Hematopoietic multipotent progenitor cell (in vitro differentiated cells): ENCODE data around the gene PPP1R16B. TPM values are rescaled to one million over a fixed set of nuclear protein-coding genes. Genes with fewer than 3 reads are reported as not detected.
"Not testable (repeated sequence)": the region's sequence is repeated elsewhere in the genome, so short reads cannot be mapped to it uniquely, and the experiment has no call there.

ENCODE experiments used
- DNase-seq, 3 donors: peaks; one replicate each; pipeline ENCODE4 v3.0.0-alpha.2; 2011 to 2015; ENCODE audit warnings: low read depth in 2 of 3, low spot score in 2 of 3
- total RNA-seq: library from RNA; depleted of rRNA; stranded (reverse); fragments of >200 nt; gene quantifications from one replicate; pipeline ENCODE4 v1.2.3, GENCODE V29; 2012

PPP1R16B gene
- total RNA-seq, 1 donor = 10.8 TPM

DNA sequence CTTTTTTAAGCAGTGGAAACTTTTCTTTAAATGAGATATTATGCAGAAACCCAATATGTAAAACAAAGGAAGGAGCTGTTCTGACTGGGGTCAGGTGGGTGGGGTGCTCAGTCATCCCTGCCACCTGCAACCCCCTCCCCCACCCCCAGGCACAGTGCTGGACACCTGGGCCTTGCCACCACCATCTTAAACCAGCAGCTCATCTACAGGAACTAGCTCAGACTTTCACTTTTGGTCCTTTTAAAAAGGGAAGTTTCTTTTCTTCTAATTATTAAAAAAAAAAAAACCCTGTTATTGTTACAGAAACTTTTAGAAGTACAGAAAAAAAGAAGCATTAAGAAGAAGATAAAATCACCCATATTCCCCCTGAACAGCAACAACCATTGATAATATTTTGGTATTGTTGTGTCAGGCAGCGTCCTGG, 37.1 kb downstream of the PPP1R16B start:
- DNase-seq = peak in 2 of 3 donors; percentile 80 to 91

DNA sequence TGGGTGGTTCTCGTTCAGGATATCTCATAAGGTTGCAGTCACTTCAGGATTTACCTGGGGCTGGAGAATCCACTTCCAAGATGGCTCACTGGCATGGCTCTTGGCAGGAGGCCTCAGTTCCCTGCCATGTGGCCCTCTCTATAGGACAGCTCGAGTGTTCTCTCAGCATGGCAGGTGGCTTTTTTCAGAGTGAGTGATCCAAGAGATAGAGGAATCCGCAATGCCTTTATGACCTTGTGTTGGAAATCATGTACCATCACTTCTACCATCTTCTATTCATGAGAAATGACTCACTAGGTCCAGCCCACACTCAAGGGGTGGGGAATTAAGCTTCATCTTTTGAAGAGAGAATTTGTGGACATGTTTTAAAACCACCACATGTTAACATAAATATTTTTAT, 37.8 kb downstream of the PPP1R16B start:
- no peak for DNase-seq

DNA sequence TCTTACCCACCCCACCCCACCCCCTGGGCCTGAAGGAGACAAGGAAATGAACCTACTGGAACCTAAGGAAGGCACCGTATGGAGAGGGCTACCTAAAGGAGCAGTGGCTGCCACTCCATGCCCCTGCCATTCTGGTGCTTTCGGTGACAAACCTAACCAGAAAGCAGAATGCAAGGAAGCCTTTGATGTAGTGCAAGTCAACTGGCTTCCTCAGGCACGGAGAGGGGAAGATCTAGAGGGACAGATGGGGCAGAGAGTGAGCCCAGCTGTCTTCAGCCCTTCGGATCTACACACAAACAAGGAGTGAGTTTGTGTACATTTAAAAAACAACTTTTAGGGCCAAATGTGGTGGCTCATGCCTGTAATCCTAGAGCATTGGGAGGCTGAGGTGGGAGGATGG, 39.5 kb downstream of the PPP1R16B start:
- DNase-seq = no peak

DNA sequence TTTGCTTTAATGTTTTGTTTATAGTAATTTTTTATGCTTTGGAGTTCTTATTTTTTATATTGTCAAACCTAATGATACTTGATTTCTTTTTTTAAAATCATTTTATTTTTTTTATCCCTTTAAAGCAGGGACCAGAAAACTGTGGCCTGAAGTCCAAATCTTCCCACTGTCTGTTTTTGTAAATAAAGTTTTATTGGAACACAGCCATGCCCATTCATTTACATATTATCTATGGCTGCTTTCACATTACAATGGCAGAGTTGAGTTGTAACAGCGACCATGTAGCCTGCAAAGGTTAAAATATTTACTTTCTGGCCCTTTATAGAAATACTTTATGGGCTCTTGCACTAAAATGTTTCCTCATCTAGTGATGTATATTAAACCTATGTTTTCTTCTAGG, 42.3 kb downstream of the PPP1R16B start:
- no peak for DNase-seq

- DNase-seq = no peak
Observed at GRCh38 chr20:38853759-38854158, 48.3 kb downstream of the PPP1R16B start.

DNA sequence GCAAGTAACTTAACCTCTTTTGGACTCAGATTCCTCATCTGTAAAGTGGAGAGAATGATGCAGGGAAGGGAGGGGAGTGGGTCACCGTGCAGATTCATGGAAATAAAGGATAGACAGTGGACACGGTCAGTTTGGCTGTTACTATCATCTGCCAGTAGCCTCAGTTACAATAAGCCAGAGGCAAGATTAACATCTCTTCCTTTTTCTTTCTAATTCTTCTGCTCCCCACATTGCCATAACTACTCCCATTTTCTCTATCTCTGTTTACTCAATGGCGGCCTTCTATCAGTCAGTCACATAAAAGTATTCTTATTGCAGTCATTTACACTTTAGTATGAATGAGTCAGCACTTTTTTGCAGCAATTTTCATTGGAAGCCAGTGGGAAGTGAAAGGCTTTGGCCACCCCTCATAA, 49.2 kb downstream of the PPP1R16B start:
- no peak for DNase-seq

GRCh38 chr20:38855356-38855755, 49.9 kb downstream of the PPP1R16B start:
- DNase-seq = no peak

DNA sequence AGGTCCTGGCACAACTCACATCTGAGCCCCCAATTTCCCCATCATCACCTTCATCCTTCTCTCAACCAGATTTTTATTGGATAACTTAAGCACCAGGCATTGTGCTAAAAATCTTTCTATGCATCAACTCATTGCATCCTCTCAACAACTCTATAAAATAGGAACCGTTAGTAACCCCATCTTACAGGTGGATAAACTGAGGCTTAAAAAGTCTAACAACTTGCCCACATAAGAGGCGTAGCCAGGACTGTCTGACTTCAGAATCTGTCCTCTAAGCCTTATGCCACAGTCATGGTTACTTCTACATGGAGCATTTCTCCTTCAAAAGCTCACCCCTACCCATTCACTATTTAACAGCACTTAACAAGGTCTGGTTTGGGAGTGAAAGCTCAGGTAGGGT, 51.1 kb downstream of the PPP1R16B start:
- DNase-seq = no peak

- DNase-seq = no peak
Observed at GRCh38 chr20:38857703-38858102, 52.2 kb downstream of the PPP1R16B start.

GRCh38 chr20:38859070-38859690, 53.7 kb downstream of the PPP1R16B start:
- DNase-seq = peak in 1 of 3 donors; percentile 10

- not testable (repeated sequence) for DNase-seq
Observed at GRCh38 chr20:38859857-38860256, 54.4 kb downstream of the PPP1R16B start.

DNA sequence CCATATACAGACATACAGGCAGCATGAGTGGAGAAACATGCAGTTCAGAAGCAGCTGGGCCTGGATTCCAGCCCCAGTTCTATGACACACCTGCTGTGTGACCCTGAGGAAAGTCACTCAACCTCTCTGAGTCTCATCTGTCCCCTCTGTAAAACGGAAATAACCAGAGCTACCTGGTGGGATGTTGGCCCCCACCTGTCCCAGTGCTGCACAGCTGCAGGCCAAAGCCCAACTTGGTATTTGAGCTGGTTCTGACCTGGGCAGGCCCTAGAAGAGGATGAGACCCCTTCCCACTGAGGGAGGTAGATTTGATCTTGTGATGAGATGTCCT, 55.5 kb downstream of the PPP1R16B start:
- DNase-seq = no peak

- DNase-seq = no peak
Observed at GRCh38 chr20:38862226-38862625, 56.7 kb downstream of the PPP1R16B start.

- no peak for DNase-seq
Observed at GRCh38 chr20:38863024-38863851, 57.7 kb downstream of the PPP1R16B start.

- no peak for DNase-seq
Observed at GRCh38 chr20:38864662-38865061, 59.2 kb downstream of the PPP1R16B start.

DNA sequence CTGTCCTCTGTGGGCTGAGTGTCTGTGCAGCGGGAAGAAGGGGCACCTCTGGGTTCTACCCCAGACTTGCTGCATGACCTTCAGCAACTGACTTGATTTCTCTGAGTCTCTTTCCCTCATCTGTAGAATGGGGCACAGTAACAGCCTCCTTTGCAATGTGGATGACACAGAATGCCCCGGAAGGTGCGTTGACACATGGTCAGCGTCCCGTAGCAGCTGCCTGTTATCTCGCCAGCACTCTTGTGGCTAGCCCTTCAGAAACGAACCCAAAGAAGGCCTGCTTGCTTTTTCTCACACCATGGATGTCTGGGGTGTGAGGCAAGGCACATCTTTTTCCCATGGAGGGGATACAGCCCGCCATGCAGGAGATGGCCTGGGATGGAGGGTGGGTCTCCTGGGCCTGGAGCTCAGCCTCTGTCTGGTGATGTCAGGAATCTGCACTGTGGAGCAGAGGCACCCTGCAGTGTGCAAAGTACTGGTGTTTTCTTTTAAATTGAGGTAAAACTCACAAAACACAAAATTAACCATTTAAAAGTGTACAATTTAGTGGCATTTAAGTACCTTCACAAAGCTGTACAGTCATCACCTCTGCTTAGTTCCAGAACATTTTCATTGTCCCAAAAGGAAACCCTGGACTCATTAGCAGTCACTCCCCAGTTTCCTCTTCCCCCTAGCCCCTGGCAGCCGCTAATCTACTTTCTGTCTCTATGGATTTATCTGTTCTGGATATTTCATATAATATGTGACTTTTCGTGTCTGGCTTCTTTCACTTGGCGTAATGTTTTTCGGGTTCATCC, 61.0 kb downstream of the PPP1R16B start:
- no peak for DNase-seq

DNA sequence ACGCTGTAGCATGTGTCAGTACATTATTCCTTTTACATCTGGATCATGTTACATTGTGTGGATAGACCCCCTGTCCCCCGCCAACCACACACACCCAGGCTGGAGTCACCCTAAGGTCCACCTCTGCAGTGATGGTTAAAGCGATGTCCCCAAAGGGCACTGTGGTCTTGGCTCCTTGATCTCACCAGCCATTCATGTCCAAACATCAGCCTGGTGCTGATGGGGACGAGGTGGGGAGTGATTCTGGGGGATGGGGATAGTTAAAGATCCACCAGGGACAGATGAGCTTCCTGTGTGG, 61.5 kb downstream of the PPP1R16B start:
- DNase-seq = no peak

- DNase-seq = no peak
Observed at GRCh38 chr20:38870733-38871559, 65.4 kb downstream of the PPP1R16B start.

DNA sequence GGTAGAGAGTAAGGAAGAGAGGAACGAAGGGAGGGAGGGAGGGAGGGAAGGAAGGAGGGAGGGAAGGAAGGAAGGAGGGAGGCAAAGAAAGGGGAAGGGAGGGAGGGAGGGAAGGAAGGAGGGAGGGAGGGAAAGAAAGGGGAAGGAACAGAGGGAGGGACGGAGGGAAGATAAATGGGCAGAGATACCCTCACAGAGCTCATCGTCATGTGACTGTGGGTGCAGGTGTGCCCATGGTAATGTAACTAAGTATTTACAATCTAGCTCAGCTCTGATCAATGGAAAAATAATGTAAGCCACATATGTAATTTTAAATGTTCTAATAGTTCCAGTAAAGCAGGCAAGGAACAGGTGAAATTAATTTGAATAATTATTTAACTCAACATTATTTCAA, 66.1 kb downstream of the PPP1R16B start:
- DNase-seq = no peak

DNA sequence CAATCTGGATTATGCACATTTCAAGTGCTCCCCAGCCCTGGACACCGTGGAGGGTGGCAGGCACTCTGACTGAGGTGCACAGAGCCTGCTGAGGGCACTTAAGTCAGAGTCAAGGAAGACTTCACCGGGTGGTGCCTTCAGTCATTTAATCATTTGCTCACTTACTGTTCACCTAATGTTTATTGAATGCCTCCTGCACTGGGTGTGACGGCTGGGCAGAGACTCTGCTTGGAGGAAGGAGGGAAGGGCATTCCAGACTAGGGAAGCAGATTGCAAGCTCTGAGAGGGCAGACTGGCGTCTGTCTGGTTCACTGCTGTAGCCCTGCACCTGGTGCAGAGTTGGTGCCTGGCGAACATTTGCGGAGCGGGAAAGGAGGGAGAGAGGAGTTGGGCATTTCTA, 66.5 kb downstream of the PPP1R16B start:
- no peak for DNase-seq

- no peak for DNase-seq
Observed at GRCh38 chr20:38872491-38873049, 67.1 kb downstream of the PPP1R16B start.
